Liver (tissue), 9 donors: ENCODE data around the gene RANBP3. TPM values are rescaled to one million over a fixed set of nuclear protein-coding genes. Genes with fewer than 3 reads are reported as not detected.

ENCODE experiments used
- DNase-seq: peaks from one replicate; pipeline ENCODE4 v3.0.0-alpha.2; 2017; ENCODE audit warnings: low spot score
- H3K27ac ChIP-seq, 2 donors: one replicate each; pipeline ENCODE4 v1.7.0; 2013; ENCODE audit warnings: inconsistent platforms in 2 of 2, low read length in 2 of 2, control low read depth in 1 of 2, low read depth in 1 of 2, mild to moderate bottlenecking in 1 of 2
- H3K27me3 ChIP-seq, 4 donors: one replicate each; pipeline versions ENCODE4 v1.6.1 to v1.7.0; 2013; ENCODE audit warnings: low read length in 3 of 4, inconsistent platforms in 1 of 4, mild to moderate bottlenecking in 1 of 4, moderate library complexity in 1 of 4; ENCODE audit not compliant: control insufficient read depth in 4 of 4, insufficient read depth in 4 of 4
- H3K36me3 ChIP-seq, 4 donors: one replicate each; pipeline versions ENCODE4 v1.6.1 to v1.7.0; 2013; ENCODE audit warnings: low read length in 3 of 4, mild to moderate bottlenecking in 3 of 4, low read depth in 1 of 4, moderate library complexity in 1 of 4; ENCODE audit not compliant: control insufficient read depth in 4 of 4, insufficient read depth in 3 of 4
- H3K4me1 ChIP-seq, 4 donors: one replicate each; pipeline versions ENCODE4 v1.6.1 to v1.7.0; 2013; ENCODE audit warnings: low read length in 3 of 4, mild to moderate bottlenecking in 3 of 4, moderate library complexity in 1 of 4; ENCODE audit not compliant: control insufficient read depth in 4 of 4, insufficient read depth in 4 of 4
- H3K4me3 ChIP-seq, 3 donors: one replicate each; pipeline versions ENCODE4 v1.6.1 to v1.7.0; 2013; ENCODE audit warnings: low read length in 3 of 3, control low read depth in 1 of 3, low read depth in 1 of 3, mild to moderate bottlenecking in 1 of 3
- H3K9ac ChIP-seq, 2 donors: one replicate each; pipeline ENCODE4 v1.7.0; 2013; ENCODE audit warnings: low read length in 2 of 2, mild to moderate bottlenecking in 2 of 2, moderate library complexity in 2 of 2, control low read depth in 1 of 2, low read depth in 1 of 2
- H3K9me3 ChIP-seq, 4 donors: one replicate each; pipeline versions ENCODE4 v1.6.1 to v1.7.0; 2013; ENCODE audit warnings: low read length in 3 of 4; ENCODE audit not compliant: control insufficient read depth in 4 of 4
- ATF3 ChIP-seq: IDR thresholded peaks from 2 replicates; pipeline ENCODE4 v1.6.1; 2016; ENCODE audit warnings: antibody characterized with exemption
- EGR1 ChIP-seq, 2 donors: IDR thresholded peaks; 2 replicates each; pipeline ENCODE4 v1.6.1; 2016 to 2018; ENCODE audit warnings: antibody characterized with exemption in 2 of 2, low read depth in 2 of 2
- FOXA1 ChIP-seq: IDR thresholded peaks from 2 replicates; pipeline ENCODE4 v1.6.1; 2016; ENCODE audit warnings: antibody characterized with exemption
- GABPA ChIP-seq, 2 donors: IDR thresholded peaks in 1 of 2; conservative IDR thresholded peaks in 1 of 2; 2 replicates each; pipeline ENCODE4 v1.6.1; 2016; ENCODE audit warnings: antibody characterized with exemption in 2 of 2, mild to moderate bottlenecking in 1 of 2, moderate library complexity in 1 of 2
- HNF4A ChIP-seq, 2 donors: conservative IDR thresholded peaks; 2 replicates each; pipeline ENCODE4 v1.6.1; 2016; ENCODE audit warnings: antibody characterized with exemption in 2 of 2, mild to moderate bottlenecking in 2 of 2
- HNF4G ChIP-seq: IDR thresholded peaks from 2 replicates; pipeline ENCODE4 v1.6.1; 2016; ENCODE audit warnings: antibody characterized with exemption
- NR2F2 ChIP-seq: IDR thresholded peaks from 2 replicates; pipeline ENCODE4 v1.6.1; 2016; ENCODE audit warnings: antibody characterized with exemption
- REST ChIP-seq: IDR thresholded peaks from 2 replicates; pipeline ENCODE4 v1.6.1; 2016; ENCODE audit warnings: antibody characterized with exemption, mild to moderate bottlenecking
- RXRA ChIP-seq, 2 donors: IDR thresholded peaks; 2 replicates each; pipeline ENCODE4 v1.6.1; 2017 to 2018; ENCODE audit warnings: antibody characterized with exemption in 2 of 2, mild to moderate bottlenecking in 1 of 2
- SP1 ChIP-seq: IDR thresholded peaks from 2 replicates; pipeline ENCODE4 v1.6.1; 2018; ENCODE audit warnings: antibody characterized with exemption, mild to moderate bottlenecking
- TAF1 ChIP-seq: conservative IDR thresholded peaks from 2 replicates; pipeline ENCODE4 v1.6.1; 2016; ENCODE audit warnings: antibody characterized with exemption, mild to moderate bottlenecking
- YY1 ChIP-seq: IDR thresholded peaks from 2 replicates; pipeline ENCODE4 v1.6.1; 2016; ENCODE audit warnings: antibody characterized with exemption, mild to moderate bottlenecking
- ZBTB33 ChIP-seq: IDR thresholded peaks from 2 replicates; pipeline ENCODE4 v1.6.1; 2016; ENCODE audit warnings: antibody characterized with exemption
- WGBS: extraction: QIAGEN DNeasy Blood & Tissue Kit; methylation state at CpG from one replicate; pipeline ENCODE4 v1.1.7; 2013; 5-methylcytosine and 5-hydroxymethylcytosine counted together
- polyA plus RNA-seq, 2 donors: library from polyadenylated mRNA; stranded (reverse) in 1 of 2; unstranded in 1 of 2; fragments of 200-250 nt in 1 of 2; fragments of >200 nt in 1 of 2; fragmentation: Nextera tagmentation in 1 of 2; extraction: Ambion mirVana in 1 of 2; gene quantifications; one replicate each; pipeline versions ENCODE4 v1.2.1 to v1.2.3, GENCODE V29; 2013 to 2015
- total RNA-seq, 2 donors: library from RNA; depleted of rRNA; stranded (reverse); fragments of >200 nt; gene quantifications; one replicate each; pipeline ENCODE4 v1.2.3, GENCODE V29; 2014
- TF ChIP-seq, protein P1 (sequence below): fragments of 150-350 bp; IDR thresholded peaks from 2 replicates; pipeline ENCODE4 v1.5.1; 2017; ENCODE audit warnings: improper control_type of control experiment, low read depth, low read length; ENCODE audit not compliant: missing input control
- donor health status: healthy.
- donor health status: healthy.
- donor health status: healthy.
- donor health status: healthy.
- donor health status: healthy.

RANBP3 gene
- total and polyA plus RNA-seq, 4 donors = 10.0 to 23.3 (median 20.7) TPM

DNA sequence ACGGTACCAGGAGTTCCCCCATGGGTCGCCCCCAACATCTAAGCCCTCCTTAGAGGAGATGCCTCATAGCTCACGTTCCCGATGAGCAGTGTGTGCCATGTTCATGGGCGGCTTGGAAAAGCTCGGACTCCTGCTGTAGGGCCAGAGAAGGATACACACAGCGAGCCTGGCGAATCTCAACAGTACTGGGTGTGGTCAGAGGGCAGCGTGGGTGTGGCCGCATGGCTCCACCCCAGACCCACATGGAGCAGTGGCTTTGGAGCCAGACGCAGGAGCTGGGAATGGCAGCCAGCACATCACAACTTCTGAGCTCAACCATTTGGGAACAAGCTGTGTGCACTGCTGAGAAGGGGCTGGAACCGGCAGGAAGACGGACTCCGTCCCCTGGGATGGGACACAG, 48.3 kb downstream of the RANBP3 start:
- Histone ChIP-seq H3K4me1 (peaks cover 3 to 7% (median 4%) of the 10 kb centered on the region in 4 donors), H3K9me3 (no peaks in the 10 kb centered on the region), H3K9ac (no peak overlapping the region), H3K27ac (no peak overlapping the region), H3K4me3 (no peak overlapping the region), H3K36me3 (peaks cover 11 to 67% (median 45%) of the 10 kb centered on the region in 4 donors), H3K27me3 (no peaks in the 10 kb centered on the region)
- no peak for TF ChIP-seq GABPA (IDR thresholded peaks at IDR 0.05 in 1 of 2, conservative IDR thresholded peaks at IDR 0.05 in 1 of 2)
- no peak for TF ChIP-seq EGR1 (IDR thresholded peaks at IDR 0.05; ENCODE audit: low read depth in 2 of 2)
- no peak for TF ChIP-seq YY1
- no peak for TF ChIP-seq ZBTB33
- TF ChIP-seq HNF4A (conservative IDR thresholded peaks at IDR 0.05) = no peak
- DNase-seq = no peak
- 94% methylated on average over 14 of the region's 14 CpGs for WGBS

GRCh38 chr19:5929179-5929578, 48.8 kb downstream of the RANBP3 start:
- TF ChIP-seq SP1 = no peak
- TF ChIP-seq, protein P1, sequence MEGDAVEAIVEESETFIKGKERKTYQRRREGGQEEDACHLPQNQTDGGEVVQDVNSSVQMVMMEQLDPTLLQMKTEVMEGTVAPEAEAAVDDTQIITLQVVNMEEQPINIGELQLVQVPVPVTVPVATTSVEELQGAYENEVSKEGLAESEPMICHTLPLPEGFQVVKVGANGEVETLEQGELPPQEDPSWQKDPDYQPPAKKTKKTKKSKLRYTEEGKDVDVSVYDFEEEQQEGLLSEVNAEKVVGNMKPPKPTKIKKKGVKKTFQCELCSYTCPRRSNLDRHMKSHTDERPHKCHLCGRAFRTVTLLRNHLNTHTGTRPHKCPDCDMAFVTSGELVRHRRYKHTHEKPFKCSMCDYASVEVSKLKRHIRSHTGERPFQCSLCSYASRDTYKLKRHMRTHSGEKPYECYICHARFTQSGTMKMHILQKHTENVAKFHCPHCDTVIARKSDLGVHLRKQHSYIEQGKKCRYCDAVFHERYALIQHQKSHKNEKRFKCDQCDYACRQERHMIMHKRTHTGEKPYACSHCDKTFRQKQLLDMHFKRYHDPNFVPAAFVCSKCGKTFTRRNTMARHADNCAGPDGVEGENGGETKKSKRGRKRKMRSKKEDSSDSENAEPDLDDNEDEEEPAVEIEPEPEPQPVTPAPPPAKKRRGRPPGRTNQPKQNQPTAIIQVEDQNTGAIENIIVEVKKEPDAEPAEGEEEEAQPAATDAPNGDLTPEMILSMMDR = no peak
- no peak for TF ChIP-seq TAF1
- no peak for TF ChIP-seq ZBTB33
- TF ChIP-seq EGR1 (IDR thresholded peaks at IDR 0.05; ENCODE audit: low read depth in 2 of 2) = no peak
- no peak for TF ChIP-seq NR2F2
- TF ChIP-seq ATF3 = no peak
- TF ChIP-seq FOXA1 = no peak
- no peak for TF ChIP-seq RXRA (IDR thresholded peaks at IDR 0.05)
- TF ChIP-seq HNF4G = no peak
- TF ChIP-seq REST = no peak
- H3K27me3 ChIP-seq = no peaks in the 10 kb centered on the region
- H3K4me3 ChIP-seq = no peak overlapping the region
- no peaks in the 10 kb centered on the region for H3K9me3 ChIP-seq
- no peak overlapping the region for H3K9ac ChIP-seq
- no peak overlapping the region for H3K27ac ChIP-seq
- WGBS = 93% methylated on average over 13 of the region's 13 CpGs
- DNase-seq = no peak
- H3K4me1 ChIP-seq = peaks cover 0 to 4% (median 3%) of the 10 kb centered on the region in 4 donors
- peaks cover 12 to 72% (median 50%) of the 10 kb centered on the region in 4 donors for H3K36me3 ChIP-seq
